ENCODE data around the gene ANKRD28. TPM values are rescaled to one million over a fixed set of nuclear protein-coding genes. Genes with fewer than 3 reads are reported as not detected.

ANKRD28 gene
- total RNA-seq, 2 experiments from 2014 or later = 52.9 to 59.9 TPM

GRCh38 chr3:15690748-15691147, 107.0 kb downstream of the ANKRD28 start:
- no peak for DNase-seq (ENCODE audit: low spot score)
- TF ChIP-seq EZH2phosphoT487 (IDR thresholded peaks at IDR 0.05; ENCODE audit: borderline replicate concordance, low read depth, low read length) (no peak), CTCF (conservative IDR thresholded peaks at IDR 0.05; ENCODE audit: low read length) (no peak)
- ChIA-PET POLR2A (interaction anchor here (0.6 to 0.9 kb wide), 3 partner anchors 15 to 106 kb away, joined by 3 to 4 read pairs (median 3); no protein-coding TSS in a partner anchor), CTCF (ENCODE audit: unreplicated experiment) (no interaction called here)
- Histone ChIP-seq H3K36me3 (ENCODE audit: insufficient read depth, low read length) (peaks cover 81% of the 10 kb centered on the region), H4K20me1 (ENCODE audit: insufficient read depth, low read length) (no peaks in the 10 kb centered on the region), H2AFZ (ENCODE audit: low read length) (no peak overlapping the region), H3K9me3 (ENCODE audit: low read length) (no peaks in the 10 kb centered on the region), H3K9me2 (ENCODE audit: insufficient read depth, low read length) (no peaks in the 10 kb centered on the region), H3K27ac (ENCODE audit: low read depth, low read length, poor library complexity, severe bottlenecking) (no peak overlapping the region), H3K4me1 (ENCODE audit: insufficient read depth, low read length, poor library complexity, severe bottlenecking) (no peaks in the 10 kb centered on the region), H3K79me2 (ENCODE audit: insufficient read depth, low read depth, low read length) (no peaks in the 10 kb centered on the region), H3K4me2 (ENCODE audit: low read length) (no peak overlapping the region), H3K4me3 (ENCODE audit: low read depth, low read length, poor library complexity, severe bottlenecking) (no peak overlapping the region)
- no TSS peak for BruUV-seq (replicated peaks)
- intact Hi-C loops (cut with micrococcal nuclease; ENCODE audit: unreplicated experiment) = no loop called here

- Histone ChIP-seq H4K20me1 (ENCODE audit: insufficient read depth, low read length) (no peaks in the 10 kb centered on the region), H3K79me2 (ENCODE audit: insufficient read depth, low read depth, low read length) (no peaks in the 10 kb centered on the region), H3K4me2 (ENCODE audit: low read length) (no peak overlapping the region), H3K9me2 (ENCODE audit: insufficient read depth, low read length) (no peaks in the 10 kb centered on the region), H3K4me3 (ENCODE audit: low read depth, low read length, poor library complexity, severe bottlenecking) (no peak overlapping the region), H3K27ac (ENCODE audit: low read depth, low read length, poor library complexity, severe bottlenecking) (no peak overlapping the region), H3K9me3 (ENCODE audit: low read length) (no peaks in the 10 kb centered on the region), H3K4me1 (ENCODE audit: insufficient read depth, low read length, poor library complexity, severe bottlenecking) (no peaks in the 10 kb centered on the region), H2AFZ (ENCODE audit: low read length) (no peak overlapping the region), H3K36me3 (ENCODE audit: insufficient read depth, low read length) (peaks cover 84% of the 10 kb centered on the region)
- ChIA-PET CTCF (ENCODE audit: unreplicated experiment) (no interaction called here), POLR2A (interaction anchor here (0.6 to 0.9 kb wide), 3 partner anchors 15 to 106 kb away, joined by 3 to 4 read pairs (median 3); no protein-coding TSS in a partner anchor)
- intact Hi-C loops (cut with micrococcal nuclease; ENCODE audit: unreplicated experiment) = no loop called here
- TF ChIP-seq EZH2phosphoT487 (IDR thresholded peaks at IDR 0.05; ENCODE audit: borderline replicate concordance, low read depth, low read length) (no peak), CTCF (conservative IDR thresholded peaks at IDR 0.05; ENCODE audit: low read length) (no peak)
- BruUV-seq (replicated peaks) = no TSS peak
- DNase-seq (ENCODE audit: low spot score) = no peak
Measured at GRCh38 chr3:15690230-15690629, 107.5 kb downstream of the ANKRD28 start.

- intact Hi-C loops (cut with micrococcal nuclease; ENCODE audit: unreplicated experiment) = no loop called here
- Histone ChIP-seq H3K4me3 (ENCODE audit: low read depth, low read length, poor library complexity, severe bottlenecking) (no peak overlapping the region), H4K20me1 (ENCODE audit: insufficient read depth, low read length) (no peaks in the 10 kb centered on the region; the same call in 1 of the 2 replicates), H3K79me2 (ENCODE audit: insufficient read depth, low read depth, low read length) (no peaks in the 10 kb centered on the region), H3K9me3 (ENCODE audit: low read length) (no peaks in the 10 kb centered on the region), H3K36me3 (ENCODE audit: insufficient read depth, low read length) (peaks cover 92% of the 10 kb centered on the region), H2AFZ (ENCODE audit: low read length) (no peak overlapping the region), H3K4me1 (ENCODE audit: insufficient read depth, low read length, poor library complexity, severe bottlenecking) (no peaks in the 10 kb centered on the region), H3K27ac (ENCODE audit: low read depth, low read length, poor library complexity, severe bottlenecking) (no peak overlapping the region), H3K9me2 (ENCODE audit: insufficient read depth, low read length) (no peaks in the 10 kb centered on the region), H3K4me2 (ENCODE audit: low read length) (no peak overlapping the region)
- ChIA-PET POLR2A (no interaction called here), CTCF (ENCODE audit: unreplicated experiment) (no interaction called here)
- no peak for DNase-seq (ENCODE audit: low spot score)
- TF ChIP-seq CTCF (conservative IDR thresholded peaks at IDR 0.05; ENCODE audit: low read length) (no peak), EZH2phosphoT487 (IDR thresholded peaks at IDR 0.05; ENCODE audit: borderline replicate concordance, low read depth, low read length) (no peak)
- BruUV-seq (replicated peaks) = no TSS peak
Measured at GRCh38 chr3:15685927-15686326, 111.9 kb downstream of the ANKRD28 start.
